Activated CD8-positive, alpha-beta memory T cell treated with anti-CD3 and anti-CD28 coated beads for 24 hours (primary cell): Measurements from ENCODE around the gene ZBED4.

Experiments
- DNase-seq: peaks from one replicate; pipeline ENCODE4 v3.0.0-alpha.2; 2020

ZBED4 gene

DNA sequence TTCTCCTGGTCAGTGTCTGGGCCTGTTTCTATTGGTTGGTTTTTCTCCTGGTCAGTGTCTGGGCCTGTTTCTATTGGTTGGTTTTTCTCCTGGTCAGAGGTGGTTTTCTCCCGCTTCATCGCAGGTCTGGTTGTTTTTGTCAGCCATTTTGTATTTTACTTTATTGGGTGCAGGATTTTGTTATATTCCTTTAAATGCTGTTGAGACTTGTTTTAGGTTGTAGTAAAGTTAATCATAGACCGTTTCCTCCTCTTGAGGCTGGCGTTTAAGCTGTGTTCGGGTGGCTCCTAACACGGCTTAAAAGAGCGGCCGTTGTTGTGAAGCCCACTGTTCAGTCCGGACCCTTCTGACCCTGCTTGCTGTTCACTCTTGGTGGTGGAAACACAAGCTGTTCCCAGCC lies 26.2 kb downstream of the ZBED4 start:
- no peak for DNase-seq

DNA sequence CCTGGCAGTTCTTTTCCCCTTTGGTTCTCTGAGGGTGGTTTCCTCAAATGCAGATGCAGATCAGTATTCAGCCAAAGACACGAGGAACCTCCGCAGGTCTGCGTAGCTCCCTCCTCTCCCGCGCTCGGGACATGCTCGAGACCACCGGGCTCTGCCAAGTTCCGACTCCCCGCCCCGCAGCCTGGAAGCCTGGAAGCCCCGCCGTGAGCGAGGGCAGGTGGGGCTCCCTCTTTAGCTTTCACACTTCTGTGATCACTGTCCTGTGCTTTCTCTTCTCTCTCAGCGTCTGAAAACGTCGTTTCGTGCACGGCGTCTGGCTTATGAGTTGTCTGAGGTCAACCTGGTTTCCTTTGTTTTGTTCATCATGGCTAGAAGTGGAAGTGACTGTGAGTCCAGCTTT lies 26.6 kb downstream of the ZBED4 start:
- DNase-seq = no peak

DNA sequence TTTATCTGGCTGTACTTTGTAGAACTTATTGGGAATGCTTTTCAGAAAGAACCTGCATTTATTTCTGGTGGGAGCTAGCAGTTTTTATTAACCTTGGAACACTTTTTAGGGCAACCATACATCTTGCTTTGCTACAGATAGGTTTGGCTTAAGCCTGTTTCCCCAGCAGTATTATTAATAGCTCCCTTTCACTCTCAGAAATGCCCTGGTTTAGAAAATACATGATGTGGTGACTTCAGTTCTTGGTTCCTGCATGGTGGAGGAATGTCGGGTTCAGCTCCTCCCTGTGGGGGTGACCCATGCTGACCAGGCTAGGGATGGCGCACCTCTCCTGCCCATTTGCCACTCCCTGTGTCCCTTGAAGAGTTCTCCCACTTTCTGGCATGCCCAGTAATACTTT lies 28.2 kb downstream of the ZBED4 start:
- DNase-seq = no peak

DNA sequence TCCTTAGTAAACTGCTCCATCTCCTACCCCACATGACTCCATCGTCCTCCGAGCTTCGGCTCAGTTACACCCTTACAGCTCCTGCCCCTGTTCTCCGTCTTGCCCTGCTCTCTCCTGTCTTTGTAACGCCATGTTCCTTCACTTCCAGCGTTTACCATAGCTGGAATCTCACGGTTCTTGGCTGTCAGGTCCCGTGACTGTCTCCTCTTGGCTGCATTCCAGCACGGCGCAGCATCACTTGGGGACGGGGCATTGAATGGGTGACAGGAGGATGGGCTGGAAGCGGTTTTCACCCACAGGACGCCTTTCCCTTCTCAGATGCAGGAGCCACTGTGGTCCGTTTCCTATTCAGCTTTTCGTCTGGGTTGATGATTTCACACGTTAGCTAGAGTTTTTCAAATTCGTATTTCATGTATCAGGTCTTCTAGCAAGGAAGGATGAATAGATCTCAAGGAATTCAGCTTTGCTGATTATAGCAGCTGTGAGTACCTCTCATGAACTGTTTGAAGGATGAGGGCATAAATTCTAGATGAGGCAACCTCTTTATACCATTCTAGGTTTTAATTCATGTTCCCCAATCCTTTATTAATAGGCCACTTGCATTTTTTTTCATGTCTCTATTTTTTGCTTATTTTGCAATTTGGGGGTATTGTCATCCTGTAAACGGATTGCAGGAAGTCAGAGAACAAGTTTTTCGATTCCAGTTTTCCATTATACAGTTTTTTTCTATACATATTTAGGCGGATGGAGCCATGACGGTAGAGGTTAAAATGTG lies 29.1 kb downstream of the ZBED4 start:
- no peak for DNase-seq

DNA sequence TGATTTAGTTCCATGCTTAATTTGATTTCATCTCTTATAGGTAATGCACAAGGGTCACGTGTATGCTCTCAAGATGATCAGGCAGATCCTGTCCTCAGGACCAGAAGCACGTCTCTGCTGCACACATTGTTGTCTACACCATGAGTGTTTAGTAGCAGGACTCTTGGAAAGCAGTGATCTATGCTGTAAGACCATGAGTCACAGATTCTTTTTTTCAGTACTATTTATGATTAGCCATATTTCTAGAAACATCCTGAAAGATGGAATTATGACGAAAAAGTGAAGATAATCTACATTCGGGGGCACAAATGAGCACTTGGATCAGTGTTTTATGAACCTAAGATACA lies 29.6 kb downstream of the ZBED4 start:
- no peak for DNase-seq

DNA sequence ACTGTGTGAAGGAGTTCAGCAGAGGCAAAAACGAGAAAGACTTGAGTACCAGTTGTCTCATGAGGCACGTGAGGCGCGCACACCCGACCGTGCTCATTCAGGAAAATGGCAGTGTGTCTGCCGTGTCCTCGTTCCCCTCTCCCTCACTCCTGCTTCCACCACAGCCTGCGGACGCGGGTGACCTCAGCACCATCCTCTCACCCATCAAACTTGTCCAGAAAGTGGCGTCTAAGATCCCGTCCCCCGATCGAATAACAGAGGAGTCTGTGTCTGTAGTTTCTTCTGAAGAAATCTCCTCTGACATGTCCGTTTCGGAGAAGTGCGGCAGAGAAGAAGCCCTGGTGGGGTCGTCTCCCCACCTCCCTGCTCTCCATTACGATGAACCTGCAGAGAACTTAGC lies 30.4 kb downstream of the ZBED4 start:
- no peak for DNase-seq

DNA sequence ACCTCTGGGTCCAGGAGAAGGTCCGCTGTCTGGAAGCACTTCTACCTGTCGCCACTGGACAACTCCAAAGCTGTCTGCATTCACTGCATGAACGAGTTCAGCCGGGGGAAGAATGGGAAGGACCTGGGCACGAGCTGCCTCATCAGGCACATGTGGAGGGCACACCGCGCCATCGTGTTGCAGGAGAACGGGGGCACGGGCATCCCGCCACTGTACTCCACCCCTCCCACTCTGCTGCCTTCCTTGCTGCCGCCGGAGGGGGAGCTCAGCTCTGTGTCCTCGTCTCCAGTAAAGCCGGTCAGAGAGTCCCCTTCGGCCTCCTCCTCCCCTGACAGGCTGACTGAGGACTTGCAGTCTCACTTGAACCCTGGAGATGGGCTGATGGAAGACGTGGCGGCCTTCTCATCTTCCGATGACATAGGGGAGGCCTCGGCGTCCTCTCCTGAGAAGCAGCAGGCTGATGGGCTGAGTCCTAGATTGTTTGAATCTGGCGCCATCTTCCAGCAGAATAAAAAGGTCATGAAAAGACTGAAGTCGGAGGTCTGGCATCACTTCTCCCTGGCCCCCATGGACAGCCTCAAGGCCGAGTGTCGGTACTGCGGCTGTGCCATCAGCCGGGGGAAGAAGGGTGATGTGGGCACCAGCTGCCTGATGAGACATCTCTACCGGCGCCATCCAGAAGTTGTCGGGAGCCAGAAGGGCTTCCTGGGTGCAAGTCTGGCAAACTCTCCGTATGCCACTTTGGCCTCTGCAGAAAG lies 31.0 kb downstream of the ZBED4 start:
- no peak for DNase-seq

DNA sequence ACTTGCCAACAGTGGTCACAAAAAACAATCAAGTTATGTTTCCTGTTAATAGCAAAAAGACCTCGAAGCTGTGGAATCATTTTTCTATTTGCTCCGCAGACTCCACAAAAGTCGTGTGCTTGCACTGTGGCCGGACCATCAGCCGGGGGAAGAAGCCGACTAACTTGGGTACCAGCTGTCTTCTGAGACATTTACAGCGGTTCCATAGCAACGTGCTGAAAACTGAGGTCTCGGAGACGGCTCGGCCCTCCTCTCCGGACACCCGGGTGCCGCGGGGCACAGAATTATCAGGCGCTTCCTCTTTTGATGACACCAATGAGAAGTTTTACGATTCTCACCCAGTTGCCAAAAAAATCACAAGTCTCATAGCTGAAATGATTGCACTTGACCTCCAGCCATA lies 31.6 kb downstream of the ZBED4 start:
- DNase-seq = no peak

DNA sequence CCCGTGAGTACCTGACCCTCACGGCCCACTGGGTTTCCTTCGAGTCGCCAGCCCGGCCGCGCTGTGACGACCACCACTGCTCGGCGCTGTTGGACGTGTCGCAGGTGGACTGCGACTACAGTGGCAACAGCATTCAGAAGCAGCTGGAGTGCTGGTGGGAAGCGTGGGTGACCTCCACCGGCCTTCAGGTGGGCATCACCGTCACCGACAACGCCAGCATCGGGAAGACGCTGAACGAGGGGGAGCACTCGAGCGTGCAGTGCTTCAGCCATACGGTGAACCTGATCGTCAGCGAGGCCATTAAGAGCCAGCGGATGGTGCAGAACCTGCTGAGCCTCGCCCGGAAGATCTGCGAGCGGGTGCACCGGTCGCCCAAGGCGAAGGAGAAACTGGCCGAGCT lies 32.2 kb downstream of the ZBED4 start:
- DNase-seq = no peak

DNA sequence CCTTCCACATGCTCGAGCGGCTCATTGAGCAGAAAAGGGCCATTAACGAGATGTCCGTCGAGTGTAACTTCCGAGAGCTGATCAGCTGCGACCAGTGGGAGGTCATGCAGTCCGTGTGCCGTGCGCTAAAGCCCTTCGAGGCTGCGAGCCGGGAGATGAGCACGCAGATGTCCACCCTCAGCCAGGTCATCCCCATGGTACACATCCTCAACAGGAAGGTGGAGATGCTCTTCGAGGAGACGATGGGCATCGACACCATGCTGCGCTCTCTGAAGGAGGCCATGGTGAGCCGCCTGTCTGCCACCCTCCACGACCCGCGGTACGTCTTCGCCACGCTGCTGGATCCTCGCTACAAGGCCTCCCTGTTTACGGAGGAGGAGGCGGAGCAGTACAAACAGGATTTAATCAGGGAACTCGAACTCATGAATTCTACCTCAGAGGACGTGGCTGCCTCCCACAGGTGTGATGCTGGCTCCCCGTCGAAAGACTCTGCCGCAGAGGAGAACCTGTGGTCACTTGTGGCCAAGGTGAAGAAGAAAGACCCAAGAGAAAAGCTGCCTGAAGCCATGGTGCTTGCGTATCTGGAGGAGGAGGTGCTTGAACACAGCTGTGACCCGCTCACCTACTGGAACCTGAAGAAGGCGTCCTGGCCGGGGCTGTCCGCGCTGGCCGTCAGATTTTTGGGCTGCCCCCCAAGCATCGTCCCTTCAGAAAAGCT lies 32.9 kb downstream of the ZBED4 start:
- DNase-seq = no peak

DNA sequence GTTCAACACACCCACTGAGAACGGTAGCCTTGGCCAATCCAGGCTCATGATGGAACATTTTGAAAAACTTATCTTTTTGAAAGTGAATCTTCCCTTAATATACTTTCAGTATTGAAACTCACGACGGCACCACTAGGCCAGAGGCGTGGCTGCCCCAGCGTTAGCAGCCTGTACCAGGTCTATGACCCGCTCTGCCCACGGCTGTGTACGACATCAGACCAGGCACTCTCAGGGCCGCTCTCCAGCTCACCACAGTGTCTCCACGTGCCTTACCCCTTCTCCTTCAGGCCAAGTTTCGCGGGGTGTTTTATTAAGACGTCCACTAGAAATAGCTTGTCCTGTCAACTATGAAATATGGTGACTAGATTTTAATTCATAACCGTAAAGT lies 33.4 kb downstream of the ZBED4 start:
- no peak for DNase-seq

DNA sequence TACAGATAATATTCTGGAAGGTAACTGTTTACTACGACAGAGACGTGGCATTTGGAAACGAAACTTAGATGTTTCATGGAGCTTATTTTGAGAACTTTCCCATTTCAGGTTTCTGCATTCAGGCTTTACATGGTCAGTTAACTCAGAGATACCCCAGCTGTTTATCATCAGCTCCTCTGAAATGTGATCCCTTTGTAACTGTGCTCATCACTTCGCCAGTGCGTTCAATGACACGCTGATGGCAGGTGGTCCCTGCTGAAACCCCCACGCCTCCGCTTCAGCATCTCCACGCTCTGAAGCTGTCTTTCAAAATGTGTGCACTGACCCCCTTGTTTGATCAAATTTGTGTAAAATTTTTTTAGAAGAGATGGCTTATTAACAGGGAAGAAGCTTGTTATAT lies 34.1 kb downstream of the ZBED4 start:
- no peak for DNase-seq

DNA sequence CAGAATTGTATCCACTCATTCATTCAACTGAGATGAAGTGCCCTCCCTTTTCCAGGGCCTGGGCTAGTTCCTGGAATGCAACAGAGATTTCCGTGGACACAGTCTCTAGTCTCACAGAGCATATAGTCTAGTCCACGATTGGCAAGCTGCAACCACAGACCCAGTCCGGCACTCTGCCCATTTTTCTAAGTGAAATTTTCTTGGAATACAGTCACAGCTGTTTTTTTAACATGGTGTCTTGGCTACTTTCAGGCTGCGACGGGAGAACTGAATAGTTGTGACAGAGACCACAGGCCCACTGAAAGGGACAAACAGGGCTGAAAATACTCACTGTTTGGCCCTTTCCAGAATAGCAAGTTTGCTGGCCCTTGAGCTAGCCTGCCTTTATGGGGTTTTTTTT lies 35.4 kb downstream of the ZBED4 start:
- no peak for DNase-seq

DNA sequence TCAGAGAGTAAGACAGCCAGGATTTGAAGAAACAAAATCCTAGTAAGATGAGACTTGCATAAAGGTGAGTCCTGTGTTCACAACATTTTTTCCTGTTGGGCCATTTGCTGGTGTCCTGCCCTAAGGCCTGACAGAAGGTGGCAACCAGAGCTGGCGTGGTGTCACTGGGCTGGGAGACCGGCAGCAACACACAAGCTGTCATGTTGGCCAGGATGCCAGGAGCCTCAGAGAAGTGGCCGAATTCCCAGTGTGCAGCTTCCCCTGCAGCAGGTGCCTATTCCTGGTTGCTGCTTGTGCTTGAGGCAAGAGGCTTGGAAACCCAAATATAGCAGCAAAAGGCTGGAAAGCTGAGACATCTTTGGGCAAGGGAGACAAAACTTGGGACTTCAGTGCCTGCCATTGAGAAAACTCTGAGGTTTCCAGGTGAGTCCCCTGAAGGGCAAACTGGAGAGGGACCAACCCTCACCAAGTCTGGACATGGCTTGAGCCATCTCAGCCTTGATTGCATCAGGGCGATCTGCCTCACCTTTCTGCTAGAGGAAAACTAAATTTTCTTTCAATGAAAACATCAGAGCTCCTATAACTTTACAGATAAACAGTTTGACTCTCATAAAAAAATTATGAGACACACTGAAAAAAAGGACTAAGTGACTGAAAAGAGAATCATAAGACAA lies 38.7 kb downstream of the ZBED4 start:
- DNase-seq = no peak

DNA sequence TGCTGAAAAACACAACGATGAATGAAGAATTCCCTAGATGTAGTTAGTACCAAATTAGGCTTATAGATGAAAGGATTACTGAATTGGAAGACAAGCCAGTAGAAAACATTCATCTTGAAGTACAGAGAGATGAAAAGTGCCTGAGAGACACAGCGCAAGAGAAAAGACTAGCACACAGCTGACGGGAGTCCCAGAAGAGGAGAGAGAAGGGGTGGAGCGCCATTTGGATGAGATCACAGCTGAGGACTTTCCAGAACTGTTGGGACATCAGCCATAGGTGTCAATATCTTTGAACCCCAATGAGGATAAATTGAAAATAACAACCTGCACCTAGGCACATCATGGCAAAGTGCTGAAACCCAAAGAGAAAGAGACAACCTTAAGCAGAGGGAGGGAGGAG lies 39.4 kb downstream of the ZBED4 start:
- DNase-seq = no peak

DNA sequence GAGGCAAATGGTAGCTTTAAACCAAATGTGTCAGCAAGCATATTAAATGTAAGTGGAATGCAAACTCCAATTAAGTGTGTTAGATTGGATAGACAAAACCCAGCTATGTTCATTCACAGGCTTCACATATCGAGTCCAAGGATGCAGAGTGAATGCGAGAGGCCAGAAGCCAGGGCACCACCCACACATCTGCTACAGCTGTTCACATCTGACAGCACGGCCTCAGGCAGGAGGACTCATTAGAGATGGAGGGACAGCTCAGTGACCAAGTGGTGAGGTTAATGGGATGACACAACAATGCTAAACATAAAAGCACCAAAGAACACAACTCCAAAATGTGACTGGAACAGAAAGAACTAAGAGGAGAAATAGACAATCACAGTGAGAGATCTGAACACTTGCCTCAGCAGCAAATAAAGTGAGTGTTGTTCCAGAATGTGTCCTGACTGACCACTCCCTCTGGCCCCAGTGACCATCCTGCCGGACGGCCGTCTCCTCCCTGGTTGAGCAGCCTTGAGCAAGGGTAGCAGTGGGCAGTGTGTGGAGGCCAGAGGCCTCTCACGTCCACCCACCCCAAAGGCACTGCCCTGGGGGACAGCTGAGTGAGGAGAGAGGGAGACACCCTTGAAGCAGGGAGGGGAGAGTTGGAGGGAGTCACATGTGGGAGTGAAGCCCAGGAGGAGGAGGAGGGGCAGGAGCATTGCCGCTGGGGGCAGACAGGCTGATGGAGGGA lies 40.8 kb downstream of the ZBED4 start:
- no peak for DNase-seq

DNA sequence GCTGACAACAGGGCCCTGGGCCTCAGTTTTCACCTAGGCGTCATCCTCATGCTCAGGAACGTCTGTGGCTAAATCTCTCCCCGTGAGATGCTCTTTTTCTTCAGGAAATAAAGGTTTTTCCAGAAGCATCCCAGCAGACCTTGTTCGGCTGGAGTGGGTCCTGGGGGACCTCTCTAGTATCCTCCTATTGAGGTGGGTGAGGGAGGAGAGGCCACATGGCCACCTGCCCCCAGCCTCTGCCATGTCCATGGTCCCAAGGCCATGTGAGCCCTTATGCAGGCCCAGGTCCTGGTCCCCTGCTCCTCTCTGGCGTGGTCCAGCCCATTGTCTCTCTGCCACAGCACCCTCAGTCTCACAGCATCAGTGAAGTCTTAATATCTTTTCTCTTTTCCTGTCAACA lies 42.6 kb downstream of the ZBED4 start:
- no peak for DNase-seq

DNA sequence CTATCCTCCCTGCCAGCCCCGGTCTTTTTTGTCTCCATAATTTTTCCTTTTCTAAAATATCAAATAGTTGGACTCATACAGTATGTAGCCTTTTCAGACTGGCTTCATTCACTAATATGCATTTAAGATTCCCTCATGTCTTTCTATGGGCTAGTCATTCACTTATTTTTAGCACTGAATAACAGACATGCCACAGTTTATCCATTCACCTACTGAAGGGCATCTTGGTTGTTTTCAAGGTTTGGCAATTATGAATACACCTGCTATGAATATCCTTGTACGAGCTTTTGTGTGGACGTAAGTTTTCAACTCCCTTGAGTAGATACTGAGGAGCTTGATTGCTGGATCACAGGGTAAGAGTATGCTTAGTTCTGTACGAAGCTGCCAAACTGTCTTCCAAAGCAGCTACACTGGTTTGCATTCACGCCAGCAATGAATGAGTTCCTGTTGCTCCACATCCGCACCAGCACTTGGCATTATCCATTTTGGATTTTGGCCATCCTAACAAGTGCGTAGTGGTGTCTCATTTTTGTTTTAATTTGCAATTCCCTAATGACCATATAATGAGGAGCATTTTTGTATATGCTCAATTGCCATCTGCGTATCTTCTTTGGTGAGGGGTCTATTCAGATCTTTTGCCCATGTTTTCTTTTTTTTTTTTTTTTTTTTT lies 43.5 kb downstream of the ZBED4 start:
- DNase-seq = no peak

DNA sequence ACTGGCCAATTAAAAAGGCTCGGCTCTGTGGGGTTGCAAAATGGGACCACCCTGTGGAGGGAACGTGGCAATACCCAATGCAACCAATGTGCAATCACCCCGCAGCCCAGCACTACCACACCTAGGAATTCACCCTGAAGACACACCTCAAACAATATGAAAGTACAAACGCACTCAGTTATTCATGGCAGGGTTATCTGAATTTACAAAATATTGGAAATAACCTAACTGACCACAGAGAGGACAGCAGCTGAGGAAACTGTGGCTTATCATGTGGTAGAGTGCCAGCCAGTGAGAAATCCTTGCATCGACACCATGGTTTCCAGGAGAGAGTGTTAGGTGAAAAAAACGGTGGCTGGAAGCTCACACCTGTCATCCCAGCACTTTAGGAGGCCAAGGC lies 45.9 kb downstream of the ZBED4 start:
- no peak for DNase-seq

DNA sequence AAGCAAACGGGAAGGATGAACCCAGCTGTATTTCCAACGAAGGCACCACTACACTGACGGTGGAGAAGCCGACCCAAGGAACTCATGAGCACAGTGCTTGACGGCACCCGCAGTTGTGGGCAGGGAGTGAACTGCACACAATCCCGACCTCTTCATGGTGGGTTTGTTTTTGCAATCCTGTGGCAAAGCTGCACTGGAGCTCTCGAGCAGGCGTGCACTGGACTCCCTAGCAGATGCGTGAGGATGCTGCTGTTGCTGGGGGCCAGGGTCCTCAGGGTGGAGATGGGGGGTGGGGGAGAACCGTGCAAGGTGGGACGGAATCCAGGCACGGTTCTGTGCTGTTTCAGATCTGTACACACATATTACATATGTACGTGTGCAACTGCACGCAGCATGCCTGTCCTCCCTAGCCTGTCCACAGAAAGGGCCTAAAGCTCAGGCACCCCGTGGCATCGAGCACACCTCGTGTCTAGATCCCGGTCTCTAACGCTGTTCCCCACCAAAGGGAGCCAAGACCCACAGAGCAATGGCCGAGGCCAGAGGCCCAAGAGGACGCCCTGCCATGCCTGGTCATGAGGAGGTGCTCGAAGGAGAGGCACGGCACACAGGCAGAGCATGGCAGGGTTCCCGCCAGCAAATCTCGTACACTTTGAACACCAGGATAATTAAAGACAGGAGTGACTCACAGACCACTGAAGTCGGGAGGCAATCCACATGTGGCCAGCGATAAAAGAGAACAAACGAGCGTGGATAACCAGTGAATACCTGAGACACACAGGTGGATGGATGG lies 47.0 kb downstream of the ZBED4 start:
- DNase-seq = no peak

DNA sequence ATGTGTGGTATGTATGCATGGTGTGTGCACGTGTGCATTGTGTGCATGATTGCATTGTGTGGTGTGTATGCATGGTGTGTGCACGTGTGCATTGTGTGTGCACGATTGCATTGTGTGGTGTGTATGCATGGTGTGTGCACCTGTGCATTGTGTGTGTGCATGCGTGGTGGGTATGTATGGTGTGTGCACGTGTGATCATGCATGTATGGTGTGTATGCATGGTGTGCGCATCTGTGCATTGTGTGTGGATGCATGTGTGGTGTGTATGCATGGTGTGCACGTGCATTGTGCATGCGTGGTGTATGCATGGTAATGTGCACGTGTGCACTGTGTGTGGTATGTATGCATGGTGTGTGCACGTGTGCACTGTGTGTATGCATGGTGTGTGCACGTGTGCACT lies 47.8 kb downstream of the ZBED4 start:
- DNase-seq = no peak
